Tongue (tissue), 2 donors: ENCODE results near the gene NRN1. TPM values are rescaled to one million over a fixed set of nuclear protein-coding genes. Genes with fewer than 3 reads are reported as not detected.
A peak's percentile ranks its signal among the peaks of the same experiment; 100 is the strongest.

ENCODE experiments used
- DNase-seq: peaks from one replicate; pipeline ENCODE4 v3.0.0-alpha.2; 2015
- total RNA-seq: library from RNA; depleted of rRNA; stranded (reverse); fragments of >200 nt; gene quantifications from one replicate; pipeline ENCODE4 v1.2.3, GENCODE V29; 2014

NRN1 gene
- total RNA-seq, 1 donor from 2014 or later: 12.3 TPM

GRCh38 chr6:6002005-6002847, 4.5 kb downstream of the NRN1 start:
- DNase-seq: no peak

- no peak for DNase-seq
These were observed 5.3 kb downstream of the NRN1 start for GRCh38 chr6:6001443-6001842.

- DNase-seq: no peak
These were observed 6.8 kb downstream of the NRN1 start for GRCh38 chr6:5999688-6000608.

GRCh38 chr6:5998711-5999687, 7.7 kb downstream of the NRN1 start:
- peak; percentile 64 for DNase-seq

- DNase-seq: peak; percentile 29
These were observed 8.5 kb downstream of the NRN1 start for GRCh38 chr6:5998236-5998635.

GRCh38 chr6:5997420-5997987, 9.2 kb downstream of the NRN1 start:
- peak; percentile 44 for DNase-seq

GRCh38 chr6:5996714-5997419, 9.9 kb downstream of the NRN1 start:
- DNase-seq: peak; percentile 69

- peak; percentile 86 for DNase-seq
These were observed 10.6 kb downstream of the NRN1 start for GRCh38 chr6:5995949-5996713.

- no peak for DNase-seq
These were observed 11.1 kb downstream of the NRN1 start for GRCh38 chr6:5995658-5995948.

GRCh38 chr6:5994999-5995657, 11.6 kb downstream of the NRN1 start:
- no peak for DNase-seq

GRCh38 chr6:5994234-5994998, 12.3 kb downstream of the NRN1 start:
- DNase-seq: no peak

- DNase-seq: peak; percentile 49
These were observed 14.0 kb downstream of the NRN1 start for GRCh38 chr6:5992551-5993225.

- no peak for DNase-seq
These were observed 15.9 kb downstream of the NRN1 start for GRCh38 chr6:5990786-5991185.

GRCh38 chr6:5989141-5989723, 17.5 kb downstream of the NRN1 start:
- DNase-seq: peak; percentile 25

- DNase-seq: no peak
These were observed 19.9 kb downstream of the NRN1 start for GRCh38 chr6:5986861-5987260.

- DNase-seq: no peak
These were observed 22.3 kb downstream of the NRN1 start for GRCh38 chr6:5984150-5985089.
